ENCODE data around the gene NES.

DNA sequence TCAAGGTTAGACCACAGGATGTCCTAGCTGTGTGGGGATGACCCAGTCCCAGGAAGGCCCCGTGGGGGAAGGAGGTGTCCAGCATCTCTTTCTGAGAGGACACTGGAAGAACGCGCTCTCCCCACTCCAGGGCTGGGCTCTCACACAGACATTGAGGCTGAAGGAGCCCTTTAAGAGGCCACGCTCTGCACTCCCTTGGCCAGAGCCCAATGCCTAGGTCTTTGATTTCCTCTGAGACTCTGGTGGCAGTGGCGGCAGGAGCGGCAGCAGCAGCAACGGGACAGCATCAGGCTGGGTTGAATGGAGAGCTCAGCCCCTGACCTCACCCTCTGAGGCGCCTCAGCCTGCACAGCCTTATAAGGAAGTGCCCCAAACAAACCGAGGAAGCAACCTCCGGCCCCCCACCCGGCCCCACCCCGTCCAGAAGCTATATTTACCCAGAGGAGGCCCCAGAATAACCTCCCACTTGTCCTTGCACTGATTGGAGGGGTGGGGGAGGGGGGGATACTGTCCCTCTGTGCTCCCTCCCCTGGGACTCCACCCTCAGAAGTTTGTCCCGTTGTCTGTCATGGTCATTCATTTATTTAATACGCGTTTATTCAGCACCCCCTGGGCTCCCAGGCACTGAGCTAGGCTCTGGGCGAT is 12.3 kb downstream of the NES start:
- TF ChIP-seq POLR2A (IDR thresholded peaks at IDR 0.05; ENCODE audit: low read depth, low read length) (0 out of 2 replicates have a peak, but pooled peaks have one; percentile 15), POLR2AphosphoS5 (IDR thresholded peaks at IDR 0.05; ENCODE audit: low read depth, low read length) (no peak), POU2F2 (IDR thresholded peaks at IDR 0.05; ENCODE audit: low read depth, low read length) (no peak)

All from GM12891 (cell line).